Stimulated activated CD8-positive, alpha-beta memory T cell treated with anti-CD3 and anti-CD28 coated beads, Interleukin-15, amount 100 ng/mL, for 48 hours (primary cell): ENCODE data around the gene SYT1.

Experiments
- DNase-seq, 2 donors: peaks; one replicate each; pipeline ENCODE4 v3.0.0-alpha.2; 2020; ENCODE audit warnings: low read depth in 2 of 2

SYT1 gene

GRCh38 chr12:78891646-78892353, 27.2 kb downstream of the SYT1 start:
- DNase-seq, result no peak

DNA sequence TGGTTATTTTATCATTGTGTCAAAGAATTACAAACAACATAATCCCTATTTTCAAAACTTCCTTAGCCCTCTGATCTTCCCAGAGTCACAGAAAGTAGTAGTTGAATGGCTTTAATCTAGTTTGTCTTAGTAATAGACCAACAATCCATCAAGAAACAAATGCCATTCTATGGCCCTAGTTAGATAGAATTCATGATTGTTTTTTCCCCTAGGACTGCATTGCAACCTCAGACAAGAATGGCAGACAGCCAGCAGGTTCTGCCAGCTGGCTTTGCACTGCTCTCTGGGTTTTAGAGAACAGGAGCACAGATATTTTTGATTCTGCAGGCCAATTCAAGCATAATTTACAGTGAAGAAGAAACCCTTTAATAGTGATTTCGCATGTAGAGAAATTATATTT, 33.8 kb downstream of the SYT1 start:
- no peak for DNase-seq

DNA sequence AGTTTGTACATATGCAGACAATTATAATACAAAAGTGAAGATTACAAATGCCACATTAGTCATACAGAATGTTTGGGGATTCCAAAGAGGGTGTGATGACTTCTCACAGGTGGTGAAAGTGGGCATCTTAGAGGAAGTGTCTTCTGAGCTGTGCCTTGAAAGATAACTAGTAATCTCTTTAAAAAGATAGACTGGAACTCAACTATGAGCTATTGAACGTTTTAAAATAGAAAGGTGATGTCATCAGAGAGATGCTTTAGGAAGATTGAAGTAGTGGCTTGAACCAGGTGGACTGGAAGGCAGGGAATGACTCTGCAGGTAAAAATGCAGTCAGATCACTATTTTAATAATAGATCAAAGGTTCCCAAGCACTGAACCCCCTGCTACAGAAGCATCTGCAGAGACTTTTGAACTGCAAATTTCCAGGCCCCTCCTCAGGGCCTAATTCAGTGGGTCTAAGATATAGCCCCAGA, 50.3 kb downstream of the SYT1 start:
- DNase-seq, result no peak

DNA sequence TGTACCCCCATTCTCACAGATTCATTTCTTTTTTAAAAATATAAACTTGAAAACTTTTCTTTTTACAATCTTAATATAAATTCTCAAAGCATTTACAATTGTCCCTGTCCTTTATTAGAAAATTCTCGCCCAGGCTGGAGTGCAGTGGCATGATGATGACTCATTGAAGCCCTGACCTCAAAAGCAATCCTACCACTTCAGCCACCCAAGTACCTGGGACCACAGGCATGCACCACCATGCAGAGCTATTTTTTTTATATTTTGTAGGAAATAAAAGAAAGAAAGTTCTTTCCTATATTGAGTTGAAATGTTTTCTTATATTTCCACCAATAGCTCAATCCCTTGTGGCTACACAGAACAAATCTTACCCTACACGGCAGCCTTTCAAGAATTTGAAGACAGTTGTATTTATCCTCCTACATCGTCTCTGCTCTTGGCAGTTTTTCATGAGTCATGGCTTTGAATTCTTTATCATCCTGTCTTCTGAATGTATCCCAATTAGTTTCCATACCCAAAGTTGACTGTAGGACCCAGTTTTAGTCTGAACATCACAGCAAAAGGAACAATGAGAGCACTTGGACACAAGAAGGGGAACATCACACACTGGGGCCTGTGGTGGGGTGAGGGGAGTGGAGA, 52.4 kb downstream of the SYT1 start:
- DNase-seq, result no peak

GRCh38 chr12:78917513-78917912, 52.9 kb downstream of the SYT1 start:
- DNase-seq, result no peak

DNA sequence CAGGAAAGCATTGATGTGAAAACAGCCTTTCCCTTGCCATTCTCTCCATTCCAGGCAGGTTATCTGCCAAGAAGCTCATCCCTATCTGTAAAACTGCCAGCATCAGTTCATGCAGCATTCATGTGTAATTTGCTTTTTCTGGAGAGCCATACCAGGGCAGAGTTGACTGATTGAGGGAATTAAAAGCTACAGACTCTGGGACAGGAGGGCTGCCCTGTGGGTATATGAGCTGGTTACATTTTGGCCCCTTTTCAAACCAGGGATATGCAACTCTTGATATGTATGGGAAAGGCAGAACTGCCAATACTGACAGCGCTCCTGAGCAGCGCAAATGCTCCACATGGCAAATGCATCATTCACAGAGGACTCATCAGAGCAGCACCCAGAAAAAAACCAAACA, 53.7 kb downstream of the SYT1 start:
- no peak for DNase-seq

DNA sequence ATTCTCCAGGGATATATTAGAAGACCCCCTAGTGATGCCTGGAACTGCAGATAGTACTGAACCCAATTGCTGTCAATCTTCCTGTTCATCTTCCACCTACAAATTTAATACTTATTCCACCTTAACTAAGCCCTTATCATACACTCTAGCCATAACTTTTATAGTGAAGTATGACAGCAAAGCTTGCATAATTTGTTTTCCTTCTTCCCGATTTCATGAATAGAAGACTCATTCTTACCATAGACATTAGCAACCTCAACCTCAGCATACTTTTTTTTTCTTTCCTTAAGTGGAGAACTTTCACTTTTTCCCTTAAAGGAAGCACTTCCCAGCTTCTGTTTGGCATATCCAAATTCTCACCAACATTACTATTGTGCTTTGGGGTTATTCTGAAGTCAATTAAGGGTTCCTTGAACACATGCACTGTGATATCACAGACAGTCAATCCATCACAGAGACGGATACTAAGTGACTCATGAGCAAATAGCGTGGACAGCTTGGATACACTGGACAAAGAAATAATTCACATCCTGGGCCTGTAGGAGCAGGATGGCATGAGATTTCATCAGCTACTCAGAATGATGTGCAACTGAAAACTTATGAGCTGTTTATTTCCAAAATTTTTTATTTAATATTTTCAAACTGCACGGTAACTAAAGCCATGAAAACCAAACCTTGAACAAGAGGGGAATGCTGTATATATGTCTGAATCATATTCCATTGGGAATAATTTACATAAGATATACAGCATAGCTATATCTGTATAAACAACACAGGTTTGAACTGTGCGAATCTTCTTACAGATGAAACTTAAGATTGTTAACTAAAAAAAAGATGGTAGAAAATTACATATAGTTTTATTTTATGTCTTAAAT, 63.9 kb downstream of the SYT1 start:
- no peak for DNase-seq

GRCh38 chr12:78929075-78929418, 64.5 kb downstream of the SYT1 start:
- DNase-seq, result no peak

DNA sequence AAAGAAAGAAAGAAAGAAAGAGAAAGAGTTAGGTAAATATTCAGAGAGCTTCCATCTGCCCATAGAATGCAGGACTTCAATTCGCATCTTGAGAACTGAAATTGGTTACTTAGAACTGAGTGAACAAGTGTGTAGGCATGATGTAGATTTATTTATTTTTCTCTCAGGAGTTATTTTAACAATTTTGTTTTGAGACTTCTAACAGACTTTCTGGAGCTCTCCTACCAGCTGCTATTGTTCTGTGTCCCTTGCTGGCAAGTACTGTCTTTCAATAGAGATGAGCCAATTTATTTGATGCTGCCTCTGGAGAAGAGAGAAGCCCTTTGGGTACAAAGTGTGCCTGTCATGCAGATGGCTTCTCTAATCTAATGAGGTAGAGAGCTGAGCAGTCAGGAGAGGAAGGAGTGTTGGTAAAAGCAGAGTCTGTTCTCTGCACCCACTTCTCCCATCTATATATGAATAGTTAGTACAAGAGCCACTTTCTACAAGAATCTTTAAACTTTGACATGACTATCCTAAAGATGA, 67.0 kb downstream of the SYT1 start:
- no peak for DNase-seq

DNA sequence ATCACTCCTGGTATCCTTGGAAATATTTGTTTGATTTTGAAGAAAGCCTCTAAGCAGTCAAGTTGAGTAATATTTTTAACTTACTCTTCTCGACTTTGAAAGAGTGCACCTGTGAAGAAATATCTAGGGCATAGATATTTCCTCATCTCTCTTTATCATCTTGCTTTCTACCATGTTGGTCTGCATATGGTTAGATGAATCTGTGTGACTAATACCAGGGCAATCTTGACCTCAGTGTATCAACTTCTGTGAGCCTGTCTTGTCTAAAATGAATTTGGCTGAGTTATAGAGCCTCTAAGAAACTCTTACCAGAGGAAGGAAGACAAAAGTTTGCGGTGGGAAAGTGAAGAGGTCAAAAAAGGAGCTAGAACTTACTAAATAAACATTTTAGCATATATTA, 68.4 kb downstream of the SYT1 start:
- no peak for DNase-seq

DNA sequence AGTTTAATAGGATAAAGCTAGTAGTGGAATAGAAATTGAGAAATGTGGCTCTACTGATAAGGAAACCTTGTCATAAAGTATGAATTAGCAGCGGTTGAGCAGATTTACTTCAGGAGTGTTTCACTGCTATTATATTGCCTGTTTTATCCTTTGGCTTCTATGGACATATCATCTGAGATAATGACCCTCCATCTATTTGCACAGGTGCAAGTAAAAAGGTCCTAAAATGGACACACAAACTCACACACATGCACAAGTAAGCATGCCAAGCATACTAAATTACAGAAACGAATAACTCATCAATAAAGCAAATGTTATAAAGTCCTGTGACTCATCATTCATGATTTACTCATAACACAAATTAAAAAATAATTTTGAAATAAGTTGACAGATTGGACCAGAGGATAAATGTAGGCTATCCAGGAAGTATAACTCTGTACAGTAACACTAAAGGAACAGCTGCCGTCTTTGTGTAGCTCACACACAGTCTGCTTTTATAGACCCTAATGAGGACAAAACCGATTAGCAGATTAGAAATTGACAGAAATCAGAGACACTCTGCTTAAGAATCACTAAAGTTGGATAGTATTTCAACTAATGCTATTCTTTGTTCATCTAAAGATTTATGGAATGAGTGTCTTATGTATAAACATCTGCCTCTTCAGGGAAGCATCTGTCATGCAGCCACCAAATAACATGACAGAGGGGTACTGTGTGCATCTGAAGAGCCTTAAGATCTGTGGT, 73.9 kb downstream of the SYT1 start:
- DNase-seq, result no peak

DNA sequence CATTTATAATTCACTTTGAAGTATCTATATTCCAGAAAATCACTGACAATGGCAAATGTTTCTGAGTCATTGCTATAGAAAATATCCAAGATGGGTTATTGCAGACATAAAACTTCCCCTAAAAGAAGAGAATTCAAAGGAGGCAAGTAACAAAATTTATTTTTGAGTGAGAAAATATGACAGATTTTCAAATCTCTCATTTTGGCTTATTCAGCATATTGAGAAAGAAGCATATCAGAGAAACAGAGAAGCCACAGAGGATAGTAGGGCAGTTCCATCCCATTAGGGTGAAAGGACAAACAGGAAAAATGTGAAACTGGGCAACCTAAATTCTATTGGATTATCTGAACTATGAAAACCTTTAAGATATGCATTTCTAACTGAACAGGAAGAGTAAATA, 85.0 kb downstream of the SYT1 start:
- no peak for DNase-seq

- DNase-seq, result no peak
These were observed 87.4 kb downstream of the SYT1 start for GRCh38 chr12:78951803-78952551.

- no peak for DNase-seq
These were observed 88.0 kb downstream of the SYT1 start for GRCh38 chr12:78952552-78952929.

DNA sequence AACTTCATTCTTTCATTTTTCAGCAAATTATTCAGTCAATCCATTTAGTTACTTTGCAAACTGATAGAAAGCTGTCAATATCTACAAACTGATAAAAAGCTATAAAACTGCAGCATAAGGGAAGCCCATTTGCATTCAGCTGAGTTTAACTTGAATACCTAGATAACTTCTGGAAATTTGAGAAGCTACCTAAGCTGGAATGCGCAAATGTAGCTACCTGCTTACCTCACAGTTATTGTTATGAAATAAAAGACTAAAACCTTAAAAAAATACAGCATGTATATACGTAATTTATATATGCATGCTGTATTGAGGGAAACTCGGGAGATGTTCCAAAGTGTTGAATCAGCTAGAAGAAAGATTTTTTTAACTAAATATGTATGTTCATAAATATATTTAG, 94.4 kb downstream of the SYT1 start:
- no peak for DNase-seq

GRCh38 chr12:78959556-78959955, 95.0 kb downstream of the SYT1 start:
- no peak for DNase-seq

GRCh38 chr12:78961171-78961570, 96.6 kb downstream of the SYT1 start:
- no peak for DNase-seq

DNA sequence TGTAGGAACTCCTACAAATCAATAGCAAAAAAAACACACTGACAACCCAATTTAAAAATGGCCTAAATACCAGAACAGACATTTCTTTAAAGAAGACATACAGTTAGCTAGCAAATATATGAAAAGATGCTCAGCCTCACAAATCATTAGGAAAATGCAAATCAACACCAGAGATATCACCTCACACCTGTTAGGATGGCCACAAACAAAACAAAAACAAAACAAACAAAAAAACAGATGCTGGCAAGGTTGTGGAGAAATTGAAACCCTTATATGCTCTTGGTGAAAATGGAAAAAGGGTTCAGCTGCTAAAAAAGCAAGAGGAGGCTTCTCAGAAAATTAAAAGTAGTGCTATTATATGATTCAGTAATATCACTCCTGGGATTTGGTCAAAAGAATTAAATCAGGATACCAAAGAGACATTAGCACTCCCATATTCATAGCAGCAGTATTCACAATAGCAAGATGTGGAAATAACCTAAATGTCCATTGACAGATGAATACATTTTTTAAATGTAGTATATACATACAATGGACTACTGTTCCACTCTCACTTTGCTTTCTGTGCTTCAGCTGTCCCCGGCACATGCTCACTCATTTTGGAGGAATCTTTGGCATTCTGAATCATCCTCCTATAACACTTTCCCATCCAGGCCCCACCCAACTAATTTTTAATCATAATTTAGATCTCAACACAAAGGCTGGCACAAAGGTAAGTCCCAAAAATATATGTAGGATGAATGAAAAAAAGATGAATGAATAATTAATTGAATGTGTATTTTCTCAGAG, 99.1 kb downstream of the SYT1 start:
- DNase-seq, result no peak

DNA sequence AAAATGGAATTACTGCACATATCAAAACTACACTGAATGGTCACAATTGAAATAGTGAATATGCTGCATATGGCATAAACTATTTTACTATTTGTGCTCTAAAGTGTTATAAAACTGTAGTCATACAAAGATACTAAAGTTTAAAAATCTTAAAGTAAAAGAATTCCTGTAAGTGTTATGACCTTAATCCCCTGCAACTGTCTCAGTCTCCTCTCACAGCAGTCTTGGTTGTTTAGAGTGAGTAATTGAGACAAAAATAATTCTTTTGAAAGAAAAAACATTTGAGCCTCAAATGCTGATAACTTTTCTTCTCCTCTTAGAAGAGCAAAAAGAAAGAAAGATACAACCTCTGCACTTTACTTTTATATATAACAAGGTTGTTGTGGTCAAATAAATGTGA, 99.9 kb downstream of the SYT1 start:
- no peak for DNase-seq

GRCh38 chr12:78966062-78966461, 101.5 kb downstream of the SYT1 start:
- no peak for DNase-seq
